HG03378 (cell line): ENCODE data around the gene MAGI2.

Experiments
- ATAC-seq: cut with Tn5 transposase; IDR thresholded peaks from one replicate; pipeline ENCODE4 v1.9.1; 2021; ENCODE audit warnings: mild to moderate bottlenecking, moderate library complexity; ENCODE audit not compliant: unreplicated experiment

The MAGI2 gene

GRCh38 chr7:79308192-79308591 is 145.3 kb downstream of the MAGI2 start:
- ATAC-seq, result no peak

- no peak for ATAC-seq
These were observed 146.1 kb downstream of the MAGI2 start for GRCh38 chr7:79307376-79307775.

GRCh38 chr7:79304711-79305110 is 148.8 kb downstream of the MAGI2 start:
- ATAC-seq, result no peak

- ATAC-seq, result no peak
These were observed 151.2 kb downstream of the MAGI2 start for GRCh38 chr7:79302293-79302692.

GRCh38 chr7:79301419-79301818 is 152.0 kb downstream of the MAGI2 start:
- no peak for ATAC-seq

GRCh38 chr7:79300573-79300972 is 152.9 kb downstream of the MAGI2 start:
- no peak for ATAC-seq

GRCh38 chr7:79298145-79298760 is 155.2 kb downstream of the MAGI2 start:
- peak; percentile 70 for ATAC-seq

GRCh38 chr7:79296553-79297320 is 156.7 kb downstream of the MAGI2 start:
- no peak for ATAC-seq

- no peak for ATAC-seq
These were observed 159.8 kb downstream of the MAGI2 start for GRCh38 chr7:79293655-79294142.

GRCh38 chr7:79292834-79293233 is 160.6 kb downstream of the MAGI2 start:
- no peak for ATAC-seq

- no peak for ATAC-seq
These were observed 162.0 kb downstream of the MAGI2 start for GRCh38 chr7:79291498-79291865.

- ATAC-seq, result no peak
These were observed 162.5 kb downstream of the MAGI2 start for GRCh38 chr7:79290841-79291497.

- ATAC-seq, result no peak
These were observed 163.1 kb downstream of the MAGI2 start for GRCh38 chr7:79290398-79290797.

- ATAC-seq, result no peak
These were observed 164.8 kb downstream of the MAGI2 start for GRCh38 chr7:79288655-79289054.

- ATAC-seq, result no peak
These were observed 165.5 kb downstream of the MAGI2 start for GRCh38 chr7:79287981-79288380.

GRCh38 chr7:79286181-79286580 is 167.3 kb downstream of the MAGI2 start:
- no peak for ATAC-seq

GRCh38 chr7:79285756-79286155 is 167.7 kb downstream of the MAGI2 start:
- no peak for ATAC-seq

- ATAC-seq, result no peak
These were observed 169.3 kb downstream of the MAGI2 start for GRCh38 chr7:79284211-79284610.

- ATAC-seq, result no peak
These were observed 170.4 kb downstream of the MAGI2 start for GRCh38 chr7:79282882-79283602.

- ATAC-seq, result no peak
These were observed 171.3 kb downstream of the MAGI2 start for GRCh38 chr7:79282070-79282694.

GRCh38 chr7:79281426-79281825 is 172.0 kb downstream of the MAGI2 start:
- ATAC-seq, result no peak
